NB4 (cell line): ENCODE data around the gene DNAJC5G.

Source experiments
- MYC ChIP-seq: IDR thresholded peaks from 2 replicates; pipeline ENCODE4 v1.6.1; 2011; ENCODE audit warnings: low read depth, low read length
- POLR2A ChIP-seq: IDR thresholded peaks from 2 replicates; pipeline ENCODE4 v1.6.1; 2011; ENCODE audit warnings: mild to moderate bottlenecking; ENCODE audit not compliant: insufficient read length; ENCODE audit errors: extremely low read depth
- TF ChIP-seq, protein P1 (sequence below): IDR thresholded peaks from one replicate; pipeline ENCODE4 v1.5.1; 2012; ENCODE audit warnings: low read depth, low read length

DNA sequence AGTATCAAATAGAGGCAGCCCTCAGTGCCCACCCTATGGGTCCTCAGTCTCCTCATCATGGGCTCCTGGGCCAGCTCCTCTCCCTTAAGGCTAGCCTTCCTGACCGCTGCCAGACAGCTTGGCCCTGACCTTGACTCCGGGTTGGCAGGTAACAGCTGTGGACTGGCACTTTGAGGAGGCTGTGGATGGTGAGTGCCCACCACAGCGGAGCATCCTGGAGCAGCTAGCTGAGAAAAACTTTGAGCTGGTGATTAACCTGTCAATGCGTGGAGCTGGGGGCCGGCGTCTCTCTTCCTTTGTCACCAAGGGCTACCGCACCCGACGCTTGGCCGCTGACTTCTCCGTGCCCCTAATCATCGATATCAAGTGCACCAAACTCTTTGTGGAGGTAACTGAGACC is 39.1 kb upstream of the DNAJC5G start:
- TF ChIP-seq, protein P1, sequence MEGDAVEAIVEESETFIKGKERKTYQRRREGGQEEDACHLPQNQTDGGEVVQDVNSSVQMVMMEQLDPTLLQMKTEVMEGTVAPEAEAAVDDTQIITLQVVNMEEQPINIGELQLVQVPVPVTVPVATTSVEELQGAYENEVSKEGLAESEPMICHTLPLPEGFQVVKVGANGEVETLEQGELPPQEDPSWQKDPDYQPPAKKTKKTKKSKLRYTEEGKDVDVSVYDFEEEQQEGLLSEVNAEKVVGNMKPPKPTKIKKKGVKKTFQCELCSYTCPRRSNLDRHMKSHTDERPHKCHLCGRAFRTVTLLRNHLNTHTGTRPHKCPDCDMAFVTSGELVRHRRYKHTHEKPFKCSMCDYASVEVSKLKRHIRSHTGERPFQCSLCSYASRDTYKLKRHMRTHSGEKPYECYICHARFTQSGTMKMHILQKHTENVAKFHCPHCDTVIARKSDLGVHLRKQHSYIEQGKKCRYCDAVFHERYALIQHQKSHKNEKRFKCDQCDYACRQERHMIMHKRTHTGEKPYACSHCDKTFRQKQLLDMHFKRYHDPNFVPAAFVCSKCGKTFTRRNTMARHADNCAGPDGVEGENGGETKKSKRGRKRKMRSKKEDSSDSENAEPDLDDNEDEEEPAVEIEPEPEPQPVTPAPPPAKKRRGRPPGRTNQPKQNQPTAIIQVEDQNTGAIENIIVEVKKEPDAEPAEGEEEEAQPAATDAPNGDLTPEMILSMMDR, result no peak
- TF ChIP-seq POLR2A (no peak), MYC (no peak)
